Measurements from ENCODE around the gene CADM2.

GRCh38 chr3:85922374-85922773 is 963.6 kb downstream of the CADM2 start:
- TF ChIP-seq, protein P1, sequence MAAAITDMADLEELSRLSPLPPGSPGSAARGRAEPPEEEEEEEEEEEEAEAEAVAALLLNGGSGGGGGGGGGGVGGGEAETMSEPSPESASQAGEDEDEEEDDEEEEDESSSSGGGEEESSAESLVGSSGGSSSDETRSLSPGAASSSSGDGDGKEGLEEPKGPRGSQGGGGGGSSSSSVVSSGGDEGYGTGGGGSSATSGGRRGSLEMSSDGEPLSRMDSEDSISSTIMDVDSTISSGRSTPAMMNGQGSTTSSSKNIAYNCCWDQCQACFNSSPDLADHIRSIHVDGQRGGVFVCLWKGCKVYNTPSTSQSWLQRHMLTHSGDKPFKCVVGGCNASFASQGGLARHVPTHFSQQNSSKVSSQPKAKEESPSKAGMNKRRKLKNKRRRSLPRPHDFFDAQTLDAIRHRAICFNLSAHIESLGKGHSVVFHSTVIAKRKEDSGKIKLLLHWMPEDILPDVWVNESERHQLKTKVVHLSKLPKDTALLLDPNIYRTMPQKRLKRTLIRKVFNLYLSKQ (tag by site-specific recombination; IDR thresholded peaks at IDR 0.05; ENCODE audit: borderline replicate concordance): no peak
- TF ChIP-seq ZNF423 (tag by site-specific recombination; IDR thresholded peaks at IDR 0.05) (no peak), ZNF561 (tag by site-specific recombination; IDR thresholded peaks at IDR 0.05; ENCODE audit: borderline replicate concordance) (no peak), ZNF184 (tag by site-specific recombination; IDR thresholded peaks at IDR 0.05) (no peak), TCF7L2 (IDR thresholded peaks at IDR 0.05; ENCODE audit: borderline replicate concordance, low read depth, low read length) (no peak)
